AG09319 (cell line): Measurements from ENCODE around the gene ANK2.

Experiments used
- DNase-seq: peaks from one replicate; pipeline ENCODE4 v3.0.0-alpha.2; 2010; ENCODE audit warnings: low read depth; ENCODE audit errors: extremely low read depth
- TF ChIP-seq, protein P1 (sequence below): IDR thresholded peaks from 2 replicates; pipeline ENCODE4 v1.5.1; 2011; ENCODE audit warnings: low read depth, mild to moderate bottlenecking, inconsistent platforms, low read length, moderate library complexity

ANK2 gene

DNA sequence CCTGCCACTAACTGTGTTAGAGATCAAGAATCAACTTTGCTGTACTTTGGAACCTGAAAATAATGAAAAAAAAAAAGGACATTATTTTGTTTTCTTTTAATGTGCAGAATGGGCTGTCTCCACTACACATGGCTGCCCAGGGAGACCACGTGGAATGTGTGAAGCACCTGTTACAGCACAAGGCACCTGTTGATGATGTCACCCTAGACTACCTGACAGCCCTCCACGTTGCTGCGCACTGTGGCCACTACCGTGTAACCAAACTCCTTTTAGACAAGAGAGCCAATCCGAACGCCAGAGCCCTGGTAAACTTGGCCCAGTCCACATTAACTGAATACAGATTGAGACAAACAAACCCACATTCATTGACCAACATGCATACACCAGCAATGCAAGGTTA, 206.2 kb downstream of the ANK2 start:
- DNase-seq: no peak
- TF ChIP-seq, protein P1, sequence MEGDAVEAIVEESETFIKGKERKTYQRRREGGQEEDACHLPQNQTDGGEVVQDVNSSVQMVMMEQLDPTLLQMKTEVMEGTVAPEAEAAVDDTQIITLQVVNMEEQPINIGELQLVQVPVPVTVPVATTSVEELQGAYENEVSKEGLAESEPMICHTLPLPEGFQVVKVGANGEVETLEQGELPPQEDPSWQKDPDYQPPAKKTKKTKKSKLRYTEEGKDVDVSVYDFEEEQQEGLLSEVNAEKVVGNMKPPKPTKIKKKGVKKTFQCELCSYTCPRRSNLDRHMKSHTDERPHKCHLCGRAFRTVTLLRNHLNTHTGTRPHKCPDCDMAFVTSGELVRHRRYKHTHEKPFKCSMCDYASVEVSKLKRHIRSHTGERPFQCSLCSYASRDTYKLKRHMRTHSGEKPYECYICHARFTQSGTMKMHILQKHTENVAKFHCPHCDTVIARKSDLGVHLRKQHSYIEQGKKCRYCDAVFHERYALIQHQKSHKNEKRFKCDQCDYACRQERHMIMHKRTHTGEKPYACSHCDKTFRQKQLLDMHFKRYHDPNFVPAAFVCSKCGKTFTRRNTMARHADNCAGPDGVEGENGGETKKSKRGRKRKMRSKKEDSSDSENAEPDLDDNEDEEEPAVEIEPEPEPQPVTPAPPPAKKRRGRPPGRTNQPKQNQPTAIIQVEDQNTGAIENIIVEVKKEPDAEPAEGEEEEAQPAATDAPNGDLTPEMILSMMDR: no peak

DNA sequence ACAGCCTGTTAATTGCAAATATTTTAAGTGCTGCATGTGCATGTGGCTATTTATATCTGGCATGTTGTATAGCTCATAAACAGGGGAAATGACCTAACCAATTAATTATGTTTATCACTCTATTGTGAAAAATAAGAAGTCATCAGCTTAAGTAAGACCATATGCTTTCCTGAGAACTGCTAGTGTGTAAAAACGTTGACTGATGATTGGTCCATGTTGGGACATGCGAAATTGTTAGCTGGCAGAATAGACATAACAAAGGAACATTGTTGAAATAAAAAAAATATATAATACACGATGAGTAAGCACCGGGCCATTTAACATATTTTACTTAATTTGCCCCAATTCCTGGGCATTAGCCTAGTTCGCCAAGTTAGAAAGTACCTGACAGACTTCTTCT, 207.5 kb downstream of the ANK2 start:
- DNase-seq: peak; percentile 52

DNA sequence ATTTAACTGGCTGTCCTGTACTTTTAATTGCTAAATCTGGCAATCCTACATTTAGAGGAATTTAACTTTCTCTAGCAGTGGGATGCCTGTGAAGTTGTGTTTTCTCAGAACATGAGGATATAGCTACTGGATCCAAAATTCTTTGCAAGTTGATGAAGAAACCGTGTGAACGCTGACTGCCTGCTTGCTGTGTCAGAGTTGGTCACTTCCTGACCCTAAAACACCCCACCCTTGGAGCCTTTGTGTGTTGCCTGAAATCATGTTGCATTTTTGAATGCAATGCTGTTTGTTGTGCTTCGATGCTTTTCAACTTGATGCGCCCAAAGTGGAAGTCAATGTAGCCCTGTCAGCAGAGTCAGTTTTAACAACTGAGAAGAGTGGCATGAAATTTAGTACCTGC, 211.2 kb downstream of the ANK2 start:
- DNase-seq: no peak
- TF ChIP-seq, protein P1: no peak

More for the DNA sequence above, 207.5 kb downstream of the ANK2 start:
- TF ChIP-seq, protein P1: no peak

DNA sequence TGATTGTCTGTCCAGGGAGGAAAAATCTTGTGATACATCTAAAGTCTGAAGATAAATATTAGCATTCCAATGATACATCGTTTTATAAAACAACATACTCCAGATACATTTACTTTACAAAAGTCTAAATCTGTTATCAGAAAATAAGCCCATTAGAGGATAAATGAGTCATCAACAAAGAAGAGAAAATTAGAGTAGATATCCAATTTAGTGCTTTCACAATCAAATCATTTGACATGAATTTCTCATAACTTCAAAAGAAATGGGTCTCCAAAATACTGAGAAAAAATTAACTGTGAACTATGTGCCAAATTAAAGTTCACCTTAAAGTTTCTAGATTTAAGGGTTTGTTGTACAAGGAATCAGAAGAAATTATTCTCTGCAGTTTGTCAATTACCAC, 213.8 kb downstream of the ANK2 start:
- no peak for DNase-seq
- TF ChIP-seq, protein P1: no peak

DNA sequence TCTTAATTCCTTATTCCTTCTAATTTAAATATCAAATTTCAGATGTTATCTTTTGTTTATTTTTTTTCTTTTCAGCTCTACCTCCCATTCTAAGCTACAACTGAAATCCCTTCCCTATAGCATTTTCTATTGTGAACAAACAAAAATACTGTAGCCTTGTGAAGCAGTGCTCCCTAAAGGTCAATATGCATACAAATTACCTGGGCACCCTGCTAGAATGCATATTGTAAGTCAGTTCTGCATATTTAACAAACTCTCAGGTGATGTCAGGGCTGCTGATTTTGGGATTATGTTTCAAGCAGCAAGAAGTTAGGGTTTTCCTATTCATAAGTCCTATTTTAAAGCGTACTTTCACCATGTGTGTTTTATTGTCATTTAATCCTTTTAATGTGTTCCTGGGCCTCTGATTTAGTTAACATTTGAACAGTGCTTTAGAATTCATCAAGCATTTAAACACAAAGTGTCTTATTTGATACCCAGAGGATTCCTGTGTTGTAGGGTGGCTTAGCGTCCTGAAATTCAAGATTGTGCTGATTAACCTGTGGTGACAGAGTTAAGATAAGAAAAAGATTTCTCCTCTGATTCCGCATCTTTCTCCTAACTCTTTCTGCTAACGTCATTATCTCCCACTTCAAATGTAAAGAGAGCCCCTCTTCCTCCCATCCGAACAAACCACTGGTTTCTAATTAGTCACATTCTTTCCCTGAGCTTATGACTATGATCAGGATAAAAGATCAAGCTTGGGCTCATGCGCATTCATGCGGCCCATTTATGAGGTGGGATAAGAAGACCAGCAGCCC, 221.3 kb downstream of the ANK2 start:
- TF ChIP-seq, protein P1: no peak
- no peak for DNase-seq

DNA sequence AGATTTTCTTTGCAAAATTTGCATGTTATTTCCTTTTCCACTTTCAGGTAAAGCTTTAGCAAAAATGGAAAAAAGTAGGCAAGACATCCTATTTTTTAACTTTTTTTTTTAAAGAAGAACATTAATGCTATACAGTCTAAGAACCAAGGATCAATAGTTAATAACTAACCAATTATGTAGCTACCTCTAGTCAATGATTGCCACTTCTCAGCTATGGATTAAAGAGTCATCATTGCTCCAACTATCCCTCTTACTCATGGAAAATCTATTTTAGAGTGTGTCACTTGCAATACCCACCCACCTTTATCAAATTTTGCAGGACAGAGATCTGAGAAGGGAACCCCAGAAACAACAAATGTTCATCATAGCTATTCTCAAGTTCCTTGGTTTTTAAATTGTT, 223.1 kb downstream of the ANK2 start:
- no peak for DNase-seq
- TF ChIP-seq, protein P1: no peak

DNA sequence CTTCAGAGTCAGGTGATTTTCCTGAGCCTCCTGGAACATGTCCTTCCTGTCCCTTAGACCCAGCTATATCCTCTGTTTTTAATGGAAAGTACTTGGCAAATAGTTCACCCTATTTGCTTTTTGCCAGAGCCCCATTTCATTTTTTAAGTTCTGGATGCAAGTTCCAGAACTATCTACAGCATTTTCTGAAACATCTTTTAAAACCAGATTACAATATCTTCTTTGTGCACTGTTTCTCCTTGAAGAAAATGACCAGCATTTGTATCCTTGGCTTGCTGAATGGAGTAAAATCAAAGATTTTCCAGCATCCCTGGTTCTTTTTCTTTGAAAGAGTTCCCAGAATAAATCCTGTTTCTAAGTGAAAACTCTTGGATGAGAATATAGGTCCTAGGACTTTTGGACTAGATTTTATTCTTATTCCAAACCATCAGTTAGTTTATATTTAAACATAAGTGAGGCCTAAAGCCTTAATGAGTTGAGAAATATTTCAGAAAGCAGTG, 224.3 kb downstream of the ANK2 start:
- no peak for DNase-seq
- TF ChIP-seq, protein P1: no peak
